ENCODE data around the gene SMARCD3.

The SMARCD3 gene

DNA sequence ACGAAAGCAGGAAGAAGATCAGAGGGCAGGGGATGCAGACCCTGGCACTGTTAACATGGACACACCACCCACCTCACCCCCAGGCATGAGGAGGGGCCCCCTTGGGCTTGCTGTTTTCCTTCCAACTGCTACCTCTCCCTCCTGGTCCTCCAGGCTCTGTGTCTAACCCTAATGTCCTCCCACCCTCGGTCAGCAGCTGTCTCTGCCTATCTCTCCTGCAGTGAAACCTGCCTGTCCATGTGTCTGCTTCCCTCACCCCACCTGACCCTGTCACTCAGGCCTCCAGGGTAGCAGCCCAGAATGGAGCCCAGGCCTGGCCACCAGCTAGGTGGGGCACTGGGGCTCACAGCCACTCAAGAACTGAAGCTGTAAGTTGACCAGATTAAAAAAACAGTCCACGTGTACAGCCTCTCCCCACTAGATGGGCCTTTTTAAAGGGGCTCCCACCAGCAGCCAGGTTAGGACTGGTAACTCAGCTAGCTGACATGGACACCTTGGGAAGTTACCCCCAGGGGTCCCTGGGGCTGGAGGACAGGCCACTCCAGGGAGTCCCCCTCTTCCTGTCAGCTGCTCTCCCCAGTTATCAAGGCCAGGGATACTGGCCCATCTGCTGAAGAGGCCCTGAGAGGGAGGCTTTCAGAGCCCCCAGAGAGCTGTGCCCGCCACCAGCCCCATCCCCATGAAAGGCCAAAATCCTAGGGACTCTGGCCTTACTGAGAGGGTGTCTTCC, 1.5 kb downstream of the SMARCD3 start:
- DNase-seq = no peak

DNA sequence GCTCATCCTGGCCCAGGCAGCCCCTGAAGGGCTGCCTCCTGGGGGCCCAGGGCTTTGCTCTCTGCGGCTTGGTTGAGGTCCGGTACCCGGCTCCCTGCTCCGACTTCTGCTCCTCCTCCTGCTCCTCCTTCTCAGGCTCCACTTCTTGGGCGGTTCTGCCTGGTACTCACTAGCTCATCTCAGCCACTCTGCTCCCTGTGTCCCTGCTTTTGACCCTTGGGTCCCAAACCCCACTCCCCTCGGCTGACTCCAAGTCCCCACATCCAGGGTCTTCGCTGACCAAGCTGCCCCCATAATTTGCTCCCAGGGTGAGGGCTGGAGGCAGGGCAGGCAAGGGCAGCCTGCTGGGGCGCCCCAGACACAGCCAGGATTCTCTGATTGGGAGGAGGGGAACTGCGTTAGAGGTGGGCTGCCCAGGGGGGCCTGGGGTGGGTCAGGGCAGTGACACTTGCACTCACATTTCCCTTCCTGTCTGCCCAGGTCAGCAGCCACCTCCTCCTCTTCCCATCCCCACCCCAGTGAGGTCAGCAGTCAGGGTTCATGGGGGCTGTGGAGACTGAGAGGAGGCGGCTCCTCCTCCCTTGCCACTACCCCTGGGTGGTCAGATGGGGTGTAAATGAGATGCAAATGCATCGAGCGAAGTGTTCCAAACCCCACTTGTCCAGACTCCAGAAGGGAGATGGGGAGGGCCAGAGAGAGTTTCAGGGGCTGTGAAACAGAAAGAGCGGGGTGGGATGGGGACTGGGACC, 2.2 kb downstream of the SMARCD3 start:
- DNase-seq = no peak

GRCh38 chr7:151245360-151246101, 3.0 kb downstream of the SMARCD3 start:
- peak; percentile 14 for DNase-seq

DNA sequence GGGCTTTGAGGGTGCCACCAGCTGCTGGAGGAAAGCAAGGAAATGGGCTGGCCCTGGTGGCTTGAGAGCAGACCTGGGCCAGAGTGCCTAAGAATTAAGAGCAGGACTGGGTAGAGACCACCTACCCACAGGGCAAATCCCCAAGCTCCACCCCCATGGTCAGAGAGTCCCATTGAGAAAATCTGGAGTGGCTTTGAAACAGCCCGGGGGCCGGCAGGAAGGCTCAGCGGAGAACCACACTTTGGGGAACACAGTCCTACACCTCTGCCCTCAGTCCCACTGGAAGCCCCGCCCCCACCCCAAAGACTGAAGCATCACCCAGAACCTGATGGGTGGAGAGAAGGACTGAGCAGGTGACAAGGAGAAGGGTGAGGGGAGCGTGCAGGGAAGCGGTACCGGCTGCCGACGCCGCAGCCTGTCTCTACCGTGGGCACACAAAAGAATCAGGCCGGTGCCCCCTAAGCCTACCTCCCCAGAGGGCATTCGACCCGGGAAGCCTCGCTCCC, 3.6 kb downstream of the SMARCD3 start:
- no peak for DNase-seq

DNA sequence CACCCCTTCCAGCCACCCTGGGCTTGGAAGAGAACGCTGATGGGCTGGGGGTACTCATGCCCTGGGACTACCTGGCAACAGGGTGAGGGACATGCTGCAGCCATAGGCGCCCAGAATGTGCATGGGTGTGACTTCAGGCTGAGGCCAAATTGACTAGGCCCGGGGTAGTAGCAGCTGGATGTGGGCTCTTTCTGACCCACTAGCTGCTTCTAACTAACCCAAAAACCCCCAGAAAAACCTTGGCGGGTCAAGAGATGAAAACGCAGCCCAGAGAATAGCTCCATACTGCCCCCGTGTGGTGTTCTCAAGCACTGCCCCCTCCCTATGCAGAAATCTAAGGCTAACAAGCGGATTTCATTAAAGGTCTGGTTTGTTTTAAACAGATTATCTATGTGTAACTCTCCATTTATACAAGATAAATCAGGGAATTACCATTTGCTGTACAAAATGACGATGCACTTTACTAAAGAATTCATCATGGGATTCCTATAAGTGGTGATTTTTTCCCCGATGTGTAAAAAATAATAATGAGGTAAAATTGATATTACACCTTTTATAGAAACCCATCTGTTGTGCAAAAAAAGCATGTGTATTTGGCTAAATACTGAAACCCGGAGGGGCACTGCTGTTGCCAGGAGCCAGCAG, 4.2 kb downstream of the SMARCD3 start:
- DNase-seq = no peak

DNA sequence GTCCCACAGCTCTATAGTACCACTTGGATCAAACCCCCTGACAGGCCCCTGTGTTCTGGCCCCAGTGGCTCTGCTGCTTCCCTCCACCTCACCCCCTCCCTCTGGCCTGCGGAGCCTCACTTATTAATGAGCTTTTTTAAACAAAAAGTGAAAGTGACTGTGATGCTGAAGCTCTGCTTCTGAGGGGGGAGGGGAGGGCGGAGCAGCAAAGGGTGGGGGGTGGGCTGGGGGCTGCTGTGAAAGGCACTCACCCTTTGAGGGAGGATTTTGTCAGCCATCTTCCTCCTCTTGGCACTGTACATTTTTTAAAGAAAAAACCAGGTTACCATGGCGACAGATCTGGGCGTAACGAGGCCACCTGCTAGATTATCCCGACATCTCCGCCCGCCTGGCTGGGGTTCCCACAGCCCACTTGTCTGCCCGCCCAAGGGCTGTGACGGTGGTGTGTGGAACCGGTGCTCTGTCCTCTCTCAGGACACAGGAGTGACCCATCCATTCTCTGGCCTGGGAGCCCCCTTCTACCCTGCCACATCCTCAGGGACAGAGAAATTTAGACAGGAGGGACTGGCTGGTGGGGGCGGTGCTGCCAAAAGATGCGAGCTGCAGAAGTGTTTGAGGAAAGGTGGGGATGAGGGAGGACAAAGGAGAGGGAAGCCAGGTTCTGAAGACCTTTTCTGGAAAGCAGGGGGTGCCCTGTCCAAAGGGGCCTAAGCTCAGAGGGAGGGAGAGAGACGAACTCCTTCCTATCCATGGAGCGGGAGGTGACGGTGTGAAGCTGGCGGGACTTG, 4.9 kb downstream of the SMARCD3 start:
- no peak for DNase-seq

DNA sequence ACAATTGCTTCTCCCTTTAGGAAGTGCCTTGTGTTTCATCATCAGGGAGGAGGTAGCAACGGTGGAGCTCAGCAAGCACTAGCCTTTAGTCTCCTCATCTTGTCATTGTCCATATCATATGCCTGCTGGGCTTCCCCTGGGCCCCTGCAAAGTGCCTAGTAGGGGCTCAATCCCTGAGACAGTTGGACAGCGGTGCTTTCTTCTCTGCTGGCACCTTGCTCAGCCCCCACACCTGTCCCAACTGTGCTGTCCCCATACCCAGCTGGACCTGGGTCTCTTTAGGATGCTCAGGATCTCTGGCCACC, 5.5 kb downstream of the SMARCD3 start:
- no peak for DNase-seq

DNA sequence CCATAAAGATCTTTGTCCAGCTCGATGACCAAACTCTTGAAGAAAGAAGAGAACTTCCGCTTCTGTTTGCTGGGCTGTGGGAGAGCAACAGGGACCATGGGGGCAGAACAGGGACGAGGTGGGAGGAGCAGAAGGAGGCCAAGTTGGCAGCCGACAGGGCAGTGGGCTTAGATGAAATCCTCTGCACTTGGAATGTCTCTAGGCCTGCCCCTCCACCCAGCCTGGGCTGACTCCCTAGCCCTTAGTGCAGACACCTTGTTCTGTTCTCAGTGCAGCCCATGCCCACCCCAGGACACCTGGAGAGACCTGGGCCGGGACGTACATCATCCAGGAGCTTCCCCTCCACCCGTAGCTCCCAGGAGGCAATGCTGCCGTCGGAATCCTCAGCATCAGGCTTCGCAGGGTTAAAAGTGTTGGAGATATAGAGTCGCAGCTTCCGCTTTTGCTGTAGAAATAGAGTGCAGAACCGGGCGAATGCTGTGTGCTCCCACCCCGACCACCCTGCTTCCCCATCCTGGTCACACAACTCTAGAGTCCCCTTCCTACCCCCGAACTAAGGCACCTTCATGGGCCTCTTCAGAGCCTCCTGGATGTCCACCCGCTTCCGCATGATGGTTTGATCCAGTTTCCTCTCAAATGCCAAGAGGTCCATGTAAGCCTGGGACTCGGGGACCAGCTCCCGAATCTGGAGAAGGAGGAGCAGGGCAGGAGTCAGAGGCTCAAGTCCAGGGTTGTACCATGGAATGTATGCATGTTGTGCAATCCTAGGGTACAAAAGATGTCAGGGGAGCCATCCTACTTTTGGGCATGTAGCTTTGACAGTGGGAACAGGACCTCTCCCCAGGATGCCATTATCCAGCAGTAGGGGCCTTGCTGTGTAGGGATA, 6.1 kb downstream of the SMARCD3 start:
- no peak for DNase-seq

DNA sequence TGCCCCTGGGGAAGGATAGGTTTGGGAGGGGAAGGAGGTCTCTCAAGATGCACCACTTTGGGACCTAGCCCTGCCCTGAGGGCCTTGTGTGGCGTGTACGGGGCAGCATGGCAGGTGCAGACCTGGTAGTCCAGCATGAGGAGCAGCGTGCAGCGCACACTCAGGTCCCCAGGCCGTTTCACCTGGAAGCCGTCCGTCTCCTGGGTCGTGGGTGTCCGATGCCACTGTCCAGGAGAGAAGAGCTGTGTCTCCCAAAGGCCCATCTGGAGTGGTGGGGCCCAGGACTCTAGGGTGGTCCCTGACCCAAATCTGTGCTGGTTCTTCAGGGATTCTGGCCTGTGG, 6.8 kb downstream of the SMARCD3 start:
- no peak for DNase-seq

DNA sequence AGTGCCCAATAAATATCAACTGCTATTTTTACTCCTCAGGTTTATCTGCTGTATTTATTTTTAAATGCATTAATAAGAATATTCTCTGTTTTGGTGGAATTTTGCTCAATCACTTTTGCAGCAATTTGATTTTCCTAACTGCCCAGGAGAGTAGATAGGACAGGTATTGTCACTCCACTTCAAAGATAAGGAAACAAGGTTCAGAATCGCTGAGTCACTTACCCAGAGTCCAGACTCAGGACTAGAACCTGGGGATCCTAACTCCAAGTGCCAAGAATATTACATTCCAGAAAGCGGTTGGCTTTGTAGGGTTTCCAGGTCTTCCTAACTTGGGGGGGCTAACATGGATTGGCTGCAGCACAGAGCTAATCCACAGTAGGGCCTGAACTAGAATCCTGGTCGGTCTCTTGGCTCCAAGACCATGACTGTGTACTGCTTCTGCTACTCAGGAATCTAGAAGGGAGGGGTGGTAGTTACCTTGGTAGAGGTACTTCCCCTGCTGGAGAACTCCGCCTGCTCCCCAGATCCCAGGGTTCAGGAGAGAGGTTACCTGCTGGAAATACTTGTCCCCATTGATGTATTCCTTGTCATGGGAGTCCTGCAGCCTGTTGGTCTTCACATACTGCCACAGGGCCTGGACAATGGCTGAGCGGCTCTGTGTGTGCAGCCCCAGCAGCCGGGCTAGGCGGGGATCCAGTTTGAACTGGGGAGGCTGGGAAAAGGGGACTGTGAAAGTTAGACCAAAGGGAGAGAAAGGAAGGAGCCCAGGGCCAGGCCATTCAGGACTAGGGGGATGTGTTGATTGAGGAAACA, 7.3 kb downstream of the SMARCD3 start:
- DNase-seq = no peak

DNA sequence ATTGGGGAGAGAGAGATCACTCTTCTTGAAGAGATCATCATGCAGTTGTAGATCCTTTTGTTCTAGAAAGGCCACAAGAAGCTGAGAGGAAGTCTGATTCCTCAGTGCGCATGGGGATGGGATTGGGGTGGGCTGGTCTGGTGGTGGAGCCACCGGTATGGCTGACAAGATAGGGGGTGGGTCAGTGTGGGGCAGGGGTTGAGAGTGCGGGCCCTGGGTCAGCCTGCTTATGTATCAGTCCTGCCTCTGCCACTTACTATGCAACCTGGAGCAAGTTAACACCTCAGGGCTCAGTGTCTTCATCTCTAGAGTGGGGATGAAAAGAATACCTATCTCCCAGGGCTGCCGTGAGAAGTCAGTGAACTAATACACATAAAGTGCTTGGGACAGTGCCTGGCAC, 8.0 kb downstream of the SMARCD3 start:
- no peak for DNase-seq

- DNase-seq = no peak
These were observed 8.5 kb downstream of the SMARCD3 start for GRCh38 chr7:151239837-151240459.

- no peak for DNase-seq
These were observed 9.3 kb downstream of the SMARCD3 start for GRCh38 chr7:151238924-151239836.

- no peak for DNase-seq
These were observed 10.2 kb downstream of the SMARCD3 start for GRCh38 chr7:151238190-151238810.

- DNase-seq = no peak
These were observed 11.0 kb downstream of the SMARCD3 start for GRCh38 chr7:151237244-151238189.

GRCh38 chr7:151236406-151236805, 12.1 kb downstream of the SMARCD3 start:
- no peak for DNase-seq

DNA sequence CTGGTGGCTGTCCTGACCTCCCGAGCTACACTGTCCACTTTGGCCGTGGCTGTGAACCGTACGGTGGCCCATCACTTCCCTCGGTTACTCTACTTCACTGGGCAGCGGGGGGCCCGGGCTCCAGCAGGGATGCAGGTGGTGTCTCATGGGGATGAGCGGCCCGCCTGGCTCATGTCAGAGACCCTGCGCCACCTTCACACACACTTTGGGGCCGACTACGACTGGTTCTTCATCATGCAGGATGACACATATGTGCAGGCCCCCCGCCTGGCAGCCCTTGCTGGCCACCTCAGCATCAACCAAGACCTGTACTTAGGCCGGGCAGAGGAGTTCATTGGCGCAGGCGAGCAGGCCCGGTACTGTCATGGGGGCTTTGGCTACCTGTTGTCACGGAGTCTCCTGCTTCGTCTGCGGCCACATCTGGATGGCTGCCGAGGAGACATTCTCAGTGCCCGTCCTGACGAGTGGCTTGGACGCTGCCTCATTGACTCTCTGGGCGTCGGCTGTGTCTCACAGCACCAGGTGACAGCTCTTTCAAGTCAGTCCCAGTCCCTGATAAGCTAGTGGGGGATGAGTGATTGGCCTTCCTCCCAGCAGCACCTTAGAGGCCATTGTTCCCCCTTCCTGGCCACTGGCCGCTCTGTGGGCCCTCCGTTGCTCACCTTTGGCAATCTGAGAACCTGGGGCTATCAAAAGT, 13.3 kb downstream of the SMARCD3 start:
- DNase-seq = no peak

All from SHP77 treated with DMSO at 0.1 percent for 48 hours (cell line).